Activated naive CD4-positive, alpha-beta T cell treated with anti-CD3 and anti-CD28 coated beads for 36 hours (primary cell): ENCODE results near the gene SLC39A10. TPM values are rescaled to one million over a fixed set of nuclear protein-coding genes. Genes with fewer than 3 reads are reported as not detected.
"Not testable (repeated sequence)": the region's sequence is repeated elsewhere in the genome, so short reads cannot be mapped to it uniquely, and the experiment has no call there.

Experiments used
- CTCF ChIA-PET: fragments of 350-600 bp; sonication (Branson Sonifier 250); formaldehyde crosslinking; loops from one replicate; lab custom pipeline; 2021; ENCODE audit warnings: antibody characterized with exemption; lab: Charles Lee
- DNase-seq: peaks from one replicate; pipeline ENCODE4 v3.0.0-alpha.2; 2020
- H3K27ac Mint-ChIP-seq: one replicate; pipeline ENCODE4 v1.8.0; 2021; ENCODE audit warnings: mild to moderate bottlenecking, mixed read lengths
- H3K27me3 Mint-ChIP-seq: one replicate; pipeline ENCODE4 v1.8.0; 2021; ENCODE audit warnings: low read depth, mixed read lengths
- H3K36me3 Mint-ChIP-seq: one replicate; pipeline ENCODE4 v1.8.0; 2021; ENCODE audit warnings: low read depth, mixed read lengths
- H3K4me1 Mint-ChIP-seq: one replicate; pipeline ENCODE4 v1.8.0; 2021; ENCODE audit warnings: low read depth, mixed read lengths
- H3K4me3 Mint-ChIP-seq: one replicate; pipeline ENCODE4 v1.8.0; 2021; ENCODE audit warnings: mild to moderate bottlenecking, moderate library complexity, mixed read lengths
- H3K9me3 Mint-ChIP-seq: one replicate; pipeline ENCODE4 v1.8.0; 2021; ENCODE audit warnings: mixed read lengths
- intact Hi-C: fragments of 100-400 bp; cut with micrococcal nuclease; formaldehyde crosslinking; loops from one replicate; pipeline ENCODE4 v1.15.1; 2023
- total RNA-seq, 2 experiments: library from RNA; stranded (reverse); gene quantifications; one replicate each; pipeline ENCODE4 v1.2.3, GENCODE V29; 2021

SLC39A10 gene
- total RNA-seq, 2 experiments from 2014 or later: 37.4 to 41.0 TPM

DNA sequence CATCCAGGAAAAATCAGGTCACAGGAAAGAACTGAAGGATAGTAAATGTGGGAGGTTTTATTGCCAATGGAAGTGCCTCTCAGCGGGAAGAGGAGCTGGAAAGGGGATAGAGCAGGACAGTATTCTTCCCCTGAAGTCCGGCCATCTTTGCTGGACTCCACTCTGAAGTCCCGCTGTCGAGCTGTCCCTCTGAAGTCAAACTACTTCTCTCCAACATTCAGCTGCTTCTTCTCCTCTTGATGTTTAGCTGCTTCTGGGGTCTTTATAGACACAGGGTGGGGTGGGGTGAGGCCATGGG is 23.5 kb upstream of the SLC39A10 start:
- DNase-seq: no peak
- CTCF ChIA-PET: no interaction called here
- H3K27ac Mint-ChIP-seq: no peak overlapping the region
- no peaks in the 10 kb centered on the region for H3K27me3 Mint-ChIP-seq
- intact Hi-C loops: no loop called here
- H3K4me3 Mint-ChIP-seq: no peak overlapping the region
- peaks cover 4% of the 10 kb centered on the region for H3K4me1 Mint-ChIP-seq
- H3K36me3 Mint-ChIP-seq: no peaks in the 10 kb centered on the region
- no peaks in the 10 kb centered on the region for H3K9me3 Mint-ChIP-seq

DNA sequence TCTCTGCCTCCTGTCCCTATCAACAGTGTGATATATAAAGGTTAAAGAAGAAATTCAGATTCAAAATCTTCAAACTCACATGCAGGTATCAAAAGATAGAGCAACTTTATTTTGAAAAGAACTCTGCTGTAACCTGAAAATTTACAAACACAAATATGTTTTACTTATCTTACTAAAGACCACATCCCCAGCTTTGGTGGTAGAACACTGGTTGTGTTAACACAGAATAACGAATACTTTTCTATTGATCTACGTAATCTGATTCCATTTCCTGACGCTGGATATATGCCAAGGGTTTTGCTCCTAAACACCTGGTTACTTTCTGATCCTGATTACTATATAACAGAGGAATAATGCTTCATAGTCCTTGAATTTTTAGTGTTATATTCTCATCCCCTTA is 23.1 kb upstream of the SLC39A10 start:
- Mint-ChIP-seq H3K27me3 (no peaks in the 10 kb centered on the region), H3K4me3 (no peak overlapping the region), H3K4me1 (peaks cover 4% of the 10 kb centered on the region), H3K36me3 (no peaks in the 10 kb centered on the region), H3K9me3 (no peaks in the 10 kb centered on the region), H3K27ac (no peak overlapping the region)
- intact Hi-C loops: no loop called here
- CTCF ChIA-PET: interaction anchor here (0.7 kb wide), 1 partner anchor 37 kb away, joined by 3 read pairs; no protein-coding TSS in a partner anchor
- DNase-seq: no peak

DNA sequence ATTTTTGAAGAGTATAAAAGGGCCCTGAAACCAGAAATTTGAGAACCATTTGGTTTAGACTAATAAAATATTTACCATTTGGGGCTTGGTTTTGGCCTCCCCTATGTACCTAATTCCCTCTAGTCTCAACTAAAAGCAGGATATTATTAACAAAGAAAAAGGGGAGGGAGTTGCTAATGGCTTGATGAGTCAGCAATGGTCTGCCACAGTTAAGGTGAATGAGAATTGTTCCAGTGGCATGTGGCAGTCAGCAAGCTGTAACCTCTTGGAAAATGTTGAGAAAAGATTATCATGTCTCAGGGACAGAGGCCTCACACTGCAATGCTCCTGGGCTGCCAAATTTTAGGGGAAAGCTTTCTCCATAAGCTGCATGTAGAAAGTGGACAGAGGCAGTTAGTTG is 20.1 kb upstream of the SLC39A10 start:
- Mint-ChIP-seq H3K27ac (no peak overlapping the region), H3K27me3 (no peaks in the 10 kb centered on the region), H3K4me1 (peaks cover 4% of the 10 kb centered on the region), H3K4me3 (no peak overlapping the region), H3K9me3 (no peaks in the 10 kb centered on the region), H3K36me3 (no peaks in the 10 kb centered on the region)
- DNase-seq: no peak
- CTCF ChIA-PET: no interaction called here
- intact Hi-C loops: no loop called here

DNA sequence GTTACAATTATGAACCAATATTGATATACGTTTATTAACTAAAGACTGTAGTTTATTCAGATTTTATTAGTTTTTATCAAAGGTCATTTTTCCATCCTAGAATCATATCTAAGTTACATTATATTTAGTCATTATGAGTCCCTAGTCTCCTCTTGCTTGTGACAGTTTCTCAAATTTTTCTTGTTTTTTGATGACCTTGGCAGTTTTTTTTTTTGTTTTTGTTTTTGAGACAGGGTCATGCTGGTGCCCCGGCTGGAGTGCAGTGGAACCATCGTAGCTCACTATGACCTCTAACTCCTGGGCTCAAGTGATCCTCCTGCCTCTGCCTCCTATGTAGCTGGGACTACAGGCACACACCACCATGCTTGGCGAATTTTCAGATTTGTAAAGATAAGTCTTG is 18.3 kb upstream of the SLC39A10 start:
- Mint-ChIP-seq H3K9me3 (no peaks in the 10 kb centered on the region), H3K36me3 (no peaks in the 10 kb centered on the region), H3K4me1 (peaks cover 5% of the 10 kb centered on the region), H3K27ac (no peak overlapping the region), H3K4me3 (no peak overlapping the region), H3K27me3 (no peaks in the 10 kb centered on the region)
- CTCF ChIA-PET: no interaction called here
- intact Hi-C loops: no loop called here
- DNase-seq: no peak

DNA sequence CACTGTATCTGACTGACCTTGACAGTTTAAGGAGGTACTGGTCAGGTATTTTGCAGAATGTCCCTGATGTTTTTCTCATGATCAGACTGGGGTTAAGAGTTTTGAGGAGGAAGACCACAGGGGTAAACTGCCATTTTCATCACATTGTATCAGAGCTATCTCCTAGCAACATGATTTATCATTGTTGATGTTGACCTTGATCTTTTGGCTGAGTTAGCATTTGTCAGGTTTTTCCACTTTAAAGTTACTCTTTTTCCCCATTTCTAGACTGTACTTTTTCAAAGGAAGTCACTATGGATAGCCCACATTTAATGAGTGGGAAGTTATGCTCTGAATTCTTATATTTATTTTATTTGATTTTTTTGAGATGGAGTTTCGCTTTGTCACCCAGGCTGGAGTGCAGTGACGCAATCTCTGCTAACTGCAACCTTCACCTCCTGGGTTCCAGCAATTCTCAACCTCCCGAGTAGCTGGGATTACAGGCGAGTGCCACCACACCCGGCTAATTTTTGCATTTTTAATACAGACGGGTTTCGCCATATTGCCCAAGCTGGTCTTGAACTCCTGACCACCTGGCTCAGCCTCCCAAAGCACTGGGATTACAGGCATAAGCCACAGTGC is 17.7 kb upstream of the SLC39A10 start:
- CTCF ChIA-PET: no interaction called here
- no peaks in the 10 kb centered on the region for H3K9me3 Mint-ChIP-seq
- H3K36me3 Mint-ChIP-seq: no peaks in the 10 kb centered on the region
- H3K4me3 Mint-ChIP-seq: no peak overlapping the region
- intact Hi-C loops: no loop called here
- no peak overlapping the region for H3K27ac Mint-ChIP-seq
- no peak for DNase-seq
- H3K27me3 Mint-ChIP-seq: no peaks in the 10 kb centered on the region
- peaks cover 4% of the 10 kb centered on the region for H3K4me1 Mint-ChIP-seq

DNA sequence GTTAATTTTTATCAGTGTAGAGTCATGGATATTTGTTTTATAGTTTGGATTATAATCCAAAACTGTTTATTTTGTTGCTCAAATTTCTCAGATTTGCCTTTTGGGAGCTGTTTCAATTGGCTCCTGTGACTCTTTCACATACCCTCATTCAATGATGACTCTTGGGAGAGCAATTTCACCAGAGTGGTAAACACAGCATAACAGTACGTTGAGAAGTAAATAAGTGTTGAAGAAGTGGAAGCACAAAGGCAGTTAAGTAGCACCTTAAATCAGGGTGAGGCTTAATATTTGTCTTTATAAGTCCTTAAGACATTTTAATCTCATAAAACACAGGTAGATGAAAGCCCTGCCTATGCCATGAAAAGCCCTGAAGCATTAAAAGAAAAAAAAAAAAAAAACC is 17.1 kb upstream of the SLC39A10 start:
- peaks cover 4% of the 10 kb centered on the region for H3K4me1 Mint-ChIP-seq
- no peaks in the 10 kb centered on the region for H3K27me3 Mint-ChIP-seq
- no peaks in the 10 kb centered on the region for H3K9me3 Mint-ChIP-seq
- no peaks in the 10 kb centered on the region for H3K36me3 Mint-ChIP-seq
- no peak for DNase-seq
- no peak overlapping the region for H3K4me3 Mint-ChIP-seq
- CTCF ChIA-PET: no interaction called here
- no peak overlapping the region for H3K27ac Mint-ChIP-seq
- intact Hi-C loops: no loop called here

DNA sequence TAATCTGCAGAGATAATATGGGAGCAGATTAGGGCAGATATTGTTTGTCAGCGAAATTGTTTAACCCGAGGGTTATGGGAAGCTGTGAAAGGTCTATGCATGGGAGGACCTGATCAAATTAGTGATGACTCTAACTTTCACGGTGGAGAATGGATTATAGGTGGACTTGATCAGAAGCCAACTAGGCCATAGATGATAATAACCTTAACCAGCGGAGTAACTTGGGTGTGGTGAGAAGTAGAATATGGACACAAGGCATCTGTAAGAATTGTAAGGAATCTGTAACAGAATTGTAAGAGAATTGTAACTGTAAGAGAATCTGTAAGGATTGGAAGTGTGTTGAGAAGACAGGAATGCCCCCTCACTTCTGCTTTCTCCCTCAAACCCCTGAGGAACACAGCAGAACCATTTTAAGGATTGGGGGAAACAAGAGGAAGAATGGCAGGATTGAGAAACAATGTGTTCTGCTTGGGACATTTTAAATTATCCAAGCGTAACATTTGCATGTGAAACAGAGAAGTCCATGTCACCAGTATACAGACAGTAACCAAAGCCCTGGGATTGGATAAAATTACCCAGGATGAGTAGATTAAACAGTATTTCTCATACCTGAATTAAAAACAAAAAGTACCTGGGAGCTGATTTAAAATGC is 14.9 kb upstream of the SLC39A10 start:
- intact Hi-C loops: no loop called here
- H3K36me3 Mint-ChIP-seq: no peaks in the 10 kb centered on the region
- no peaks in the 10 kb centered on the region for H3K9me3 Mint-ChIP-seq
- no peak overlapping the region for H3K4me3 Mint-ChIP-seq
- peaks cover 6% of the 10 kb centered on the region for H3K4me1 Mint-ChIP-seq
- H3K27me3 Mint-ChIP-seq: no peaks in the 10 kb centered on the region
- DNase-seq: no peak
- no peak overlapping the region for H3K27ac Mint-ChIP-seq
- CTCF ChIA-PET: interaction anchor here (1.2 kb wide), 1 partner anchor 68 kb away, joined by 5 read pairs; no protein-coding TSS in a partner anchor

DNA sequence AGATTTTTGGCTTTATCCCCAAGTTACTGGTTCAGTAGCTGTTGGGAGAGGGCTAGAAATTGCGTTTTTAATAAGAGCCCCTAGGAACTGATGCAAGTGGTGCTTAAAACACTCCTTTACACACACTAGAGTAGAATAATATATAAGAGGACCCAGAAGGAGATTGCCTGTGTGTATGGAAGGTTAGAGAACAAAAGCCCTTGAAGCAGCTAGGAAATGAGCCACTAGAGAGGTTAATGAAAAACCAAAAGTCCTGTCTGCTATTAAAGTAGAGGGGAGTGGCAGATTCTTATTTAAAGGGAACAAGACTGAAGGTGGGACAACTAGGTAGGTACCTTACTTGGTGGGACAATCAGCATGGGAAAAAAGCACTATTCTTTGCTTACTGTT is 14.4 kb upstream of the SLC39A10 start:
- Mint-ChIP-seq H3K9me3 (no peaks in the 10 kb centered on the region), H3K36me3 (no peaks in the 10 kb centered on the region), H3K4me1 (peaks cover 6% of the 10 kb centered on the region), H3K4me3 (no peak overlapping the region), H3K27ac (no peak overlapping the region), H3K27me3 (no peaks in the 10 kb centered on the region)
- no peak for DNase-seq
- intact Hi-C loops: no loop called here
- CTCF ChIA-PET: interaction anchor here (1.2 kb wide), 1 partner anchor 69 kb away, joined by 5 read pairs; no protein-coding TSS in a partner anchor

DNA sequence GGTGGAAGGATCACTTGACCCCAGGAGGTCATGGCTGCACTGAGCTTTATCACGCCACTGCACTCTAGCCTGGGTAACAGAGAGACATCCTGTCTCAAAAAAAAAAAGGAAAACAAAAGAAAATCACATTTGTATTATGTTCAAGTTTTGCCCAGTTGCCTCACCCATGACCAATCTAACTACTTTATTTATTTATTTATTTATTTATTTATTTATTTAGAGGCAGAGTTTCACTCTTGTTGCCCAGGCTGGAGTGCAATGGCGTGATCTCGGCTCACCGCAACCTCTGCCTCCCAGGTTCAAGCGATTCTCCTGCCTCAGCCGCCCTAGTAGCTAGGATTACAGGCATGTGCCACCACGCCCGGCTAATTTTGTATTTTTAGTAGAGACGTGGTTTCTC is 12.3 kb upstream of the SLC39A10 start:
- H3K36me3 Mint-ChIP-seq, H3K27me3 Mint-ChIP-seq, H3K9me3 Mint-ChIP-seq, DNase-seq, intact Hi-C loops, H3K27ac Mint-ChIP-seq, H3K4me3 Mint-ChIP-seq, CTCF ChIA-PET: not testable (repeated sequence)
- peaks cover 15% of the 10 kb centered on the region for H3K4me1 Mint-ChIP-seq

DNA sequence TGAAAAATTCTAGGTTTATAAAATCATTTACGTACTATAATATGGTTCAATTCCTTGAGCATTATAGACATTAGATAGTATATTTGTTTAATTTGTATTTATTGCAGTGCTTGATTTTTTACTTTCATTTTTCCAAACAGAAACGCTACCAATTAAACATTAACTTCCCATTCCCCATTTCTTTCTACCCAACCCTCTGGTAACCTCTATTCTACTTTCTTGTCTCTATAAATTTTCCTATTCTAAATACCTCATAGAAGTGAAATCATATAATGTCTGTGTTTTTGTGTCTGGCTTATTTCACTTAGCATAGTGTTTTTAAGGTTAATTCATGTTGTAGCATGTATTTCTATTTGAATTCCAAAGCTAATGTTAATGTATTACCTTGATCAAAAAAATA is 11.6 kb upstream of the SLC39A10 start:
- Mint-ChIP-seq H3K36me3 (no peaks in the 10 kb centered on the region), H3K4me3 (no peak overlapping the region), H3K27ac (no peak overlapping the region), H3K4me1 (peaks cover 20% of the 10 kb centered on the region), H3K9me3 (no peaks in the 10 kb centered on the region), H3K27me3 (no peaks in the 10 kb centered on the region)
- no peak for DNase-seq
- intact Hi-C loops: no loop called here
- CTCF ChIA-PET: interaction anchor here (1.0 kb wide), 1 partner anchor 15 kb away, joined by 3 read pairs; no protein-coding TSS in a partner anchor

DNA sequence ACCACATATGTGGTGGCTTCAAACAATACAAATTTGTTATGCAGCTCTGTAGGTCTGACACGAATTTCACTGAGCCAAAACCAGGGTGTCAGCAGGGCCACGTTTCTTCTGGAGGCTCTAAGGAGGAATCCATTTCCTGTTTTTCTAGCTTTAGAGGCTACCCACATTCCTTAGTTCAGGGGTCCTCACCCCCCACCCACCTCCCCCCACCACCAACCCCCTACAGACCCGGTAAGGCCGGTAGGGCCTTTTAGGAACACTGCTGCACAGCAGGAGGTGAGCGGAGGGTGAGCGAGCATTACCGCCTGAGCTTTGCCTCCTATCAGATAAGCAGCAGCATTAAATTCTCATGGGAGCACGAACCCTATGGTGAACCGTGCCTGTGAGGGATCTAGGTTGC is 10.6 kb upstream of the SLC39A10 start:
- CTCF ChIA-PET: interaction anchor here (0.6 kb wide), 1 partner anchor 42 kb away, joined by 3 read pairs; no protein-coding TSS in a partner anchor

DNA sequence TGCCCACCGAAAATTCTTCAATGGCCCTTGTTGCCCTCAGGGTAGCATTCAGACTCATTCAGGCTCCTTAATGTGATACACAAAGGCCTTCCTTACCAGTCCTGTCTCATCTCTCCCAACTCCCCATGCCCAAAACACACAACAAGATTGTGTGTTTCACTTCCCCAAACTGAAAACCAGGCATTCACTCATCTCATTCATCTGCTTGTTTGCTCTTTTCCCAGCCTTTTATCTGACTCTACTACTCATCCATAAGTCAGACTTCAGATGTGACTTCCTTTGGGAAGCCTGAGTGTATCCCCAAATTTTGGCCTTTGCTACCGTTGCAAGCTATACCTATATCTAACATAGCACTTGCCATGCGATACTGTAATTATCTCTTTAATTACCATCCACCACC is 9.7 kb upstream of the SLC39A10 start:
- CTCF ChIA-PET: no interaction called here
- Mint-ChIP-seq H3K27me3 (no peaks in the 10 kb centered on the region), H3K36me3 (no peaks in the 10 kb centered on the region), H3K9me3 (no peaks in the 10 kb centered on the region), H3K4me3 (no peak overlapping the region), H3K4me1 (peaks cover 20% of the 10 kb centered on the region), H3K27ac (no peak overlapping the region)
- intact Hi-C loops: no loop called here
- no peak for DNase-seq

More for the DNA sequence above, 10.6 kb upstream of the SLC39A10 start:
- no peak for DNase-seq
- intact Hi-C loops: no loop called here
- Mint-ChIP-seq H3K27me3 (no peaks in the 10 kb centered on the region), H3K4me1 (peaks cover 20% of the 10 kb centered on the region), H3K27ac (no peak overlapping the region), H3K36me3 (no peaks in the 10 kb centered on the region), H3K9me3 (no peaks in the 10 kb centered on the region), H3K4me3 (no peak overlapping the region)

DNA sequence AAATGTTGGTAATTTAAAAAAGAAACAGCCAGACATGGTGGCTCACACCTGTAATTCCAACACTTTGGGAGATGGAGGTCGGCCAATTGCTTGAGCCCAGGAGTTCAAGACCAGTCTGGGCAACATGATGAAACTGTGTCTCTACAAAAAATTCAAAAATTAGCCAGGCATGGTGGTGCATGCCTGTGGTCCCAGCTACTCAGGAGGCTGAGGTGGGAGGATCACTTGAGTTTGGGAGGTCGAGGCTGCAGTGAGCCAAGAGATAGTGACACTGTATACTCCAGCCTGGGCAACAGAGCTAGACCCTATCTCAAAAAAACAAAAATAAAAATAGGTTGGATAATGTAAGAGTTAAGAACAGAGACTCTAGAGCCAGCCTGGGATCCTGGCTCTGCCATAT is 8.7 kb upstream of the SLC39A10 start:
- peaks cover 18% of the 10 kb centered on the region for H3K4me1 Mint-ChIP-seq
- H3K27ac Mint-ChIP-seq, DNase-seq, H3K27me3 Mint-ChIP-seq, H3K9me3 Mint-ChIP-seq, intact Hi-C loops, H3K4me3 Mint-ChIP-seq, H3K36me3 Mint-ChIP-seq: not testable (repeated sequence)
- CTCF ChIA-PET: interaction anchor here (0.6 kb wide), 1 partner anchor 17 kb away, joined by 3 read pairs; no protein-coding TSS in a partner anchor
